ENCODE results near the gene SHROOM3. TPM values are rescaled to one million over a fixed set of nuclear protein-coding genes. Genes with fewer than 3 reads are reported as not detected.

SHROOM3 gene
- total and polyA plus RNA-seq, 10 donors = 0.37 to 23.9 (median 8.3) TPM

DNA sequence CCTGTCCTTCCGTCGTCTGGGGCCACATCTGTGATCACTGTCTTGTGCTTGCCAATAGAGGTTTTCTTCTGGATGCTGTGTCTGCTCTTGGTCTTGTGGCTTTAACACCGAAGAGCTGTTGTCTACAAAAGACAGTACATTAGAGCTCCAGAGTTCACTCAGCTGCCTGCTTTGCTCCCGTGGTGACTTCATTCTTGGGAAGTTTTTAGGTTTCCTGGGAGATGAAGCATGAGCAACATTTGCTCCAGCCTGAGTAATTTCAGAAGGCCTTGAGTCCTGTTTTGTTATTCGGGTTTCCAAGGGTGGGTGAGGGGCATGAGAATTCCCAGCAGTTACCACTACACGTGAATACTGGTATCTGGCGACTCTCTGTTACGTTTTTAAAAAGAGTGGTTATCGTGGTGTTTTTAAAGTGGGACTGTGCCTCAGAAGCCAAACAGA is 189.2 kb downstream of the SHROOM3 start:
- Histone ChIP-seq H3K4me1 (no peaks in the 10 kb centered on the region), H3K27ac (peak overlapping the region in 5 of 8 donors; percentile 2 to 45 (median 32)), H3K4me3 (no peak overlapping the region), H3K27me3 (replicated peaks in 1 of 7) (no peaks in the 10 kb centered on the region), H3K36me3 (no peaks in the 10 kb centered on the region), H3K9me3 (no peaks in the 10 kb centered on the region)
- WGBS, 5 donors = 57 to 72% (median 69%) methylated on average over 9 of the region's 9 CpGs
- TF ChIP-seq POLR2A (IDR thresholded peaks at IDR 0.05) (no peak), POLR2AphosphoS5 (IDR thresholded peaks at IDR 0.05) (peak in 1 of 3 donors; percentile 8)
- no peak for DNase-seq
- intact Hi-C loops (cut with DNase I; ENCODE audit: low total_unique reads) = no loop called here

- Histone ChIP-seq H3K4me1 (no peaks in the 10 kb centered on the region), H3K27ac (peak overlapping the region in 2 of 8 donors; percentile 2 to 13), H3K36me3 (no peaks in the 10 kb centered on the region), H3K4me3 (no peak overlapping the region), H3K27me3 (replicated peaks in 1 of 7) (no peaks in the 10 kb centered on the region), H3K9me3 (no peaks in the 10 kb centered on the region)
- no peak for DNase-seq
- intact Hi-C loops (cut with DNase I; ENCODE audit: low total_unique reads) = no loop called here
- WGBS, 5 donors = 44 to 64% (median 61%) methylated on average over 3 of the region's 3 CpGs
- TF ChIP-seq, protein P1, sequence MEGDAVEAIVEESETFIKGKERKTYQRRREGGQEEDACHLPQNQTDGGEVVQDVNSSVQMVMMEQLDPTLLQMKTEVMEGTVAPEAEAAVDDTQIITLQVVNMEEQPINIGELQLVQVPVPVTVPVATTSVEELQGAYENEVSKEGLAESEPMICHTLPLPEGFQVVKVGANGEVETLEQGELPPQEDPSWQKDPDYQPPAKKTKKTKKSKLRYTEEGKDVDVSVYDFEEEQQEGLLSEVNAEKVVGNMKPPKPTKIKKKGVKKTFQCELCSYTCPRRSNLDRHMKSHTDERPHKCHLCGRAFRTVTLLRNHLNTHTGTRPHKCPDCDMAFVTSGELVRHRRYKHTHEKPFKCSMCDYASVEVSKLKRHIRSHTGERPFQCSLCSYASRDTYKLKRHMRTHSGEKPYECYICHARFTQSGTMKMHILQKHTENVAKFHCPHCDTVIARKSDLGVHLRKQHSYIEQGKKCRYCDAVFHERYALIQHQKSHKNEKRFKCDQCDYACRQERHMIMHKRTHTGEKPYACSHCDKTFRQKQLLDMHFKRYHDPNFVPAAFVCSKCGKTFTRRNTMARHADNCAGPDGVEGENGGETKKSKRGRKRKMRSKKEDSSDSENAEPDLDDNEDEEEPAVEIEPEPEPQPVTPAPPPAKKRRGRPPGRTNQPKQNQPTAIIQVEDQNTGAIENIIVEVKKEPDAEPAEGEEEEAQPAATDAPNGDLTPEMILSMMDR (IDR thresholded peaks at IDR 0.05 in 8 of 11, conservative IDR thresholded peaks at IDR 0.05 in 3 of 11) = no peak
- TF ChIP-seq POLR2AphosphoS5 (IDR thresholded peaks at IDR 0.05) = no peak
These were observed 190.1 kb downstream of the SHROOM3 start for GRCh38 chr4:76624931-76625715.

- H3K9me3 ChIP-seq = no peaks in the 10 kb centered on the region
- TF ChIP-seq, protein P1 (IDR thresholded peaks at IDR 0.05 in 8 of 11, conservative IDR thresholded peaks at IDR 0.05 in 3 of 11) = no peak
- TF ChIP-seq POLR2A (IDR thresholded peaks at IDR 0.05) (no peak), POLR2AphosphoS5 (IDR thresholded peaks at IDR 0.05) (no peak)
- WGBS, 5 donors = 65 to 85% (median 76%) methylated on average over 5 of the region's 5 CpGs
- H3K27ac ChIP-seq = no peak overlapping the region
- no peak overlapping the region for H3K4me3 ChIP-seq
- no peak for DNase-seq
- H3K4me1 ChIP-seq = no peaks in the 10 kb centered on the region
- peaks cover 0 to 7% (median 0%) of the 10 kb centered on the region in 7 donors for H3K27me3 ChIP-seq (replicated peaks in 1 of 7)
- no peaks in the 10 kb centered on the region for H3K36me3 ChIP-seq
- intact Hi-C loops (cut with DNase I; ENCODE audit: low total_unique reads) = no loop called here
These were observed 191.8 kb downstream of the SHROOM3 start for GRCh38 chr4:76626686-76627465.

- Histone ChIP-seq H3K27ac (no peak overlapping the region), H3K27me3 (replicated peaks in 1 of 7) (peaks cover 0 to 7% (median 0%) of the 10 kb centered on the region in 7 donors), H3K36me3 (no peaks in the 10 kb centered on the region), H3K4me1 (no peaks in the 10 kb centered on the region), H3K4me3 (no peak overlapping the region), H3K9me3 (no peaks in the 10 kb centered on the region)
- DNase-seq = no peak
- WGBS, 5 donors = 31 to 54% (median 48%) methylated on average over 1 of the region's 1 CpG
- TF ChIP-seq POLR2A (IDR thresholded peaks at IDR 0.05) = no peak
- TF ChIP-seq, protein P1 (IDR thresholded peaks at IDR 0.05 in 8 of 11, conservative IDR thresholded peaks at IDR 0.05 in 3 of 11) = no peak
- intact Hi-C loops (cut with DNase I; ENCODE audit: low total_unique reads) = no loop called here
These were observed 193.2 kb downstream of the SHROOM3 start for GRCh38 chr4:76628251-76628650.
